GM11168 (cell line): ENCODE data around the gene FAM13A.
"Not testable (repeated sequence)": the region's sequence is repeated elsewhere in the genome, so short reads cannot be mapped to it uniquely, and the experiment has no call there.

Source experiments
- in situ Hi-C: fragments of 300-500 bp; cut with MboI; formaldehyde crosslinking; loops from one replicate; pipeline ENCODE4 v1.12.0; 2022; ENCODE audit warnings: low sequenced_read_pairs; ENCODE audit not compliant: unreplicated experiment

Gene FAM13A

DNA sequence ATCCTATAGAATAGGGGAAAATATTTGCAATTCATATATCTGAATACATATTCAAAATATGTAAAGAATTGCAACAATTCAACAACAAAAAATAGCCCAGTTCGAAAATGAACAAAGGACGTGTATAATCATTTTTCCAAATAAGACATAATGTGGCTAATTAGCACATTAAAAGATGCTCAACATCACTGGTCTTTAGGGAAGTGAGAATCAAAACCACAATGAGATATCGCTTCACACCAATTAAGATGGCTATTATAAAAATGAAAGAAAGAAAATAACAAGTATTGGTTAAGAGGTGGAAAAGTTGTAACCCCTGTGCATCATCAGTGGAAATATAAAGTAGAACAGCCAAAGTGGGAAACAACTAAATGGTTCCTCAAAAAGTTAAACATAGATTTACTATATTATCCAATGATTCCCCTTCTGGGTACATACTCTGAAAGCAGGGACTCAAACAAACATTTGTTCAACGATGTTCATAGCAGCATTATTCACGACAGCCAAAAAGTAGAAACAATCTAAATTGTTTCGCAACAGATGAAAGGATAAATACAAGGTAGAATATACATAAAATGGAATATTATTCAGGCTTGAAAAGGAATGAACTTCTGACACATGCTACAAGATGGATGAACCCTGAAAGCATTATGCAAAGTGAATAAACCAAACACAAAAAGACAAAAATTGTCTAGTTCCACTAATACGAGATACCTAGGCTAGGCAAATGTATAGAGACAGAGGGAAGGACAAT is 12.7 kb downstream of the FAM13A start:
- in situ Hi-C loops, result no loop called here

DNA sequence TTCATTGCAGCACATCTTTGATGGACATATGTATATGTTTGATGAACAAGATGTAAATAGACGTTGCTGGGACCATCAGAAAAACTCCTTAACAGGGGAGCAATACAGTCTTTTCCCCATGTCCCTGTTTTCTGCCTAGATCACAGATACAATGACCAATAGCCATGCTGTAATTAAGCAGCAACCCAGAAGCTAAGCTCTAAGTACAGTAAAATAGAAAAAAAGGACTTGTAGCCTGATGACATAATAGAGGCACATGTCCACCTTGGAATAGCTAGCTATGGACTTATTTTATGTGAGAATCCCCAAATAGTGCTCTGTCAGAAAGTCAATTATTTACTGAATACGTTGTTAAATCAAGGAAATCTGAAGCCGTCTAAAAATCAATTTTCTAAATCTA is 14.9 kb downstream of the FAM13A start:
- in situ Hi-C loops, result no loop called here

DNA sequence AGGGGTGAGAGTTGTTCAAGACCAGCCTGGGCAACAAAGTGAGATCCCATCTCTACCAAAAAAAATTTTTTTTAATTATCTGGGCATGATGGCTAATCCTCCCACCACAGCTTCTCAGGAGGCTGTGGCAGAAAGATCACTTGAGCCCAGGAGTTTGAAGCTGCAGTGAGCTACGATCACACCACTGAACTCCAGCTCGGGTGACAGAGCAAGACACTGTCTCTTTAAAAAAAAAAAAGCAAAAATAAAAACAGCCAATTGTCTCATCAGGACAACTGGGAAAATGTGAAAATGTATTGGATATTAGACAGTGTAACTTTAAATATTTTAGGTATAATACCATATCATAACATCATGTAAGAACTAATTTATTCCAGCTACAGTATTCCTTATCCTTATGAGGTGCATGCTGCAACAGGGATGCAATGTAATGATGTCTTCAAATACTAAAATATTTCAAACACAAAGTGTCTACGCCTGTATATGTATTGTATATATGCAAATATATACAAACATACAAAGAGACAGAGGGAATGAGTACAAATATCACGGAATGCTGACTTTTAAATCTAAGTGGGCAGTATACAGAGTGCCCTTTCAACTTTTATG is 17.2 kb downstream of the FAM13A start:
- in situ Hi-C loops, result no loop called here

DNA sequence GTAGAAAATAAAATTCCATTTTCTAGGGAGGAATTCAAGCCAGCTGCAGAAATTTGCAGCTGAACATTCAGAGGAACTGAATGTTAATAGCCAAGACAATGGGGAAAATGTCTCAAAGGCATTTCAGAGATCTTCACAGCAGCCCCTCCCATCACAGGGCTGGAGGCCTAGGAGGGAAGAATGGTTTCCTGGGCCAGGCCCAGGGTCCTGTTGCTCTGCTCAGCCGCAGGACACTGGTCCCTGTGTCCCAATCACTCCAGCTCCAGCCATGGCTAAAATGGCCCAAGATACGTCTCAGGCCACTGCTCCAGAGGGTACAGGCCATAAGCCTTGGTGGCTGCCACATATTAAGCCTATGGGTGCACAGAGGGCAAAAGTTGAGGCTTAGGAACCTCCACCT is 20.4 kb downstream of the FAM13A start:
- in situ Hi-C loops, result no loop called here

DNA sequence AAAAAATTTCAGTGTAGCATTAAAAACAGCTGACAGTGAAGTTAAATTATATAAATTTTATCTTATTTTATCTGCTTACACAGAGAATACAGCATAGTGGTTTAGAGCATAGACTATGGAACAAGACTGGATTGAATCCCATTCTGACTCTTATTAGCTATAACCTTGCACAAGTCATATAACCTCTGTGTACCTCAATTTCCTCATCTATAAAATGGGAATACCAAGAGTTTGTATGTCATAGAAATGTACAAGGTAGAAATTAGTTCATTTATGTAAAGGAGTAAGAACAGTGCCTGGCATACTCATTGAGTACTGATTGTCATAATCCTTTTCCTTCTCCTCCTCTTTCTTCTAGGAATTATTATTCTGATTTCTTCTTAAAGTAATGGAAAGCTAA is 25.7 kb downstream of the FAM13A start:
- in situ Hi-C loops, result no loop called here

DNA sequence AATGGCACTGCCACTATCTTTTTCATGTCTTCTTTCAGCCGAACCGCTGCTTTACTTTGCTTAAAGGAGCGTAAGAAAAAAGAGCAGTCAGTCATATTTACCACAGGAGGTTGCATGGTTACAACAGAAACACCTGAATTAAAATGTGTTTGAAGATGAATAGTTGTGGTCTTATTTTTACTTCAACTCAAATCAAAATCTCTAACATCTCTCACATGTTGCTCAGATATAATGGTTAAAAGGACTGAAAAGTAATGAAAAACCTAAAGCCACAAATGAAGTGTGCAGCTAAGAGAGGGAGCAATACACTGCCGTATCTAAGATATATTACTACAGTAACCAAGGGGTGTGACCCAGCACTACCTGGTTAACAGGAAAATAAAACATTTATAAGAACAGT is 27.4 kb downstream of the FAM13A start:
- in situ Hi-C loops, result loop anchor here (10.0 kb wide), 2 partner anchors 205 to 495 kb away; no protein-coding TSS in a partner anchor

DNA sequence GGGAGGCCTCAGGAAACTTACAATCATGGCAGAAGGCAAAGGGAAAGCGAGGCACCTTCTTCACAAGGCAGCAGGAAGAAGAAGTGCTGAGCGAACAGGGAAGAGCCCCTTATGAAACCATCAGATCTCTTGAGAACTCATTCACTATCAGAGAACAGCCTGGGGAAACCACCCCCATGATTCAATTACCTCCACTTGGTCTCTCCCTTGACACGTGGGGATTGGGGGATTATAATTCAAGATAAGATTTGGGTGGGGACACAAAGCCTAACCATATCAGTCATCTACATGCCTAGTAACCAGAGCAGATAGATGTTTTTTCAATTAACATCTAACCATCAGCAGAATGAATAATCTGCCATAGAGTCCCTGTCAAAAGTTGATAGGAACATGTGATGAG is 30.4 kb downstream of the FAM13A start:
- in situ Hi-C loops, result loop anchor here (10.0 kb wide), 2 partner anchors 202 to 492 kb away; no protein-coding TSS in a partner anchor

DNA sequence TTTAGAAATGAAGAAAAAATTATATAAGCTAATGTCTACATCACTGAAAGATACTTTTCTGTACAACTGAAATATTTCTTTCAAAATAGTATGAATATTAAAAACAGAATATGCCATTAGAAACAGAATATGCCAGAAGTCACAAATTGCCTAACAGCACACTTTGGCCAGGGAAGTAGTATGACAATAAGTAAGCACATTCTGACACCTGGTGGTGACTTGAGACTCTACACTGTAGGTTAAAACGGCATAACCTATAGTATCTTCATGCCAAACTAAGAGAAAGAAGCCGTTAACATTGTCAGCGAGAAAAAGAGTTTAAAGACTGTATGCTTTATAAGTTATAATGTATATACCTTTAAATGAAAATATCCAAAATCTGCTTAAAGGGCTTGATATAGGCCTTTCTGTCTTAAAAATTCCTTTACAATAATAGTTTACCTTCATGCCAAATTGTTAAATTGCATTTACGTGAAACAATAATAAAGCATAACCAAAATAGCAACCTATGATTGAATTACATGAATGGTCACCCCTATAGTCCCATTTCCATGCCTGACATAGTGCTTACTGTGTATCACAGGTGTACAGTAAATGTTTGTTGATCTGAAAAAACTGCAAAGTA is 32.8 kb downstream of the FAM13A start:
- in situ Hi-C loops, result loop anchor here (10.0 kb wide), 2 partner anchors 199 to 489 kb away; no protein-coding TSS in a partner anchor

DNA sequence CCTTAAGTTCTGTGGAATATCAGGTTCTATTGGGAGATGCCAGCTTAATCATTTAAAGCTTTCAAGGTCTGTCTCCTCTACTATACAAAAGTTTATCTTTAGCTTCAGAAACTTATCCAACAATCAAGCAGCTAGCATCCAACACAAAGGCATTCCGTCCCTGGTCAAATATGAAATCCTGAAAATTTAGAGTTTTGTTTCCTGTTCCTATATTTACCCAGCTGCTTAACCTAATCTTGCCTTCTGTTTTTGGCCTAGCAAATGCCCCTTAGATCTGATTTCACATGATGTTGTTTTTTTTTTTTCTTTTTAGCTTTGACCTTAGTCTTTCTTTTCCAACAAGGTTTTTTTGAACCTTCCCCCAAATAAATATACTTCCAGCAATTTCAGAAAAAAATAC is 33.8 kb downstream of the FAM13A start:
- in situ Hi-C loops, result loop anchor here (10.0 kb wide), 2 partner anchors 198 to 488 kb away; no protein-coding TSS in a partner anchor

DNA sequence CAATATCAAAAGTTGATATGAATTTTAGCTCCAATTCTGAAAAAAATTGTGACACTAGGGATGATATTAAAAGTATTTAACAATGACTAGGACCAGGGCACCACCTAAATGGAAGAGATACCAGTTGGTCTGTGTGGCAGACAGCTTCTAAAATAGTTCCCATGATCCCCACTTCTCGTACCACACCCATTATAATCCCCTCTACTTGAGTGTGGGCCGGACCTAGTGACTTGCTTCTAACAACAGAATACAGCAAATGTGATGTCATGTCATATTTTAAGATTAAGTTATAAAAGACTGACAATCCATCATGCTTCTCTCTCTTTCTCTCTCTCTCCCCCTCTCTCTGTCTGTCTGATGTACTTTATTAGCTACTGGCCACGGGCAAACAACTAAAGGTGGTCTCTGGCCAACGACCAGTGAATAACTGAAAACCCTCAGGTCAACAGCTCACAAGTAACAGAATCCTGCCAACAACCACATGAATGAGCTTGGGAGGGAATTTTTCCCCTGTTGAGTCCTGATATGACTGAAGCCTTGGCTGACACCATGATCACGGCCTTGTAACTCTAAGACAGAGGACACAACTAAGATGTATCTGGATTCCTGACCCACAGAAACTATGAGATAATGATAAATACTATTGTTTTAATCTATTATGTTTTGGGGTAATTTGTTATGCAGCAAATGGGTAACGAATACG is 34.4 kb downstream of the FAM13A start:
- in situ Hi-C loops, result loop anchor here (10.0 kb wide), 2 partner anchors 198 to 488 kb away; no protein-coding TSS in a partner anchor

DNA sequence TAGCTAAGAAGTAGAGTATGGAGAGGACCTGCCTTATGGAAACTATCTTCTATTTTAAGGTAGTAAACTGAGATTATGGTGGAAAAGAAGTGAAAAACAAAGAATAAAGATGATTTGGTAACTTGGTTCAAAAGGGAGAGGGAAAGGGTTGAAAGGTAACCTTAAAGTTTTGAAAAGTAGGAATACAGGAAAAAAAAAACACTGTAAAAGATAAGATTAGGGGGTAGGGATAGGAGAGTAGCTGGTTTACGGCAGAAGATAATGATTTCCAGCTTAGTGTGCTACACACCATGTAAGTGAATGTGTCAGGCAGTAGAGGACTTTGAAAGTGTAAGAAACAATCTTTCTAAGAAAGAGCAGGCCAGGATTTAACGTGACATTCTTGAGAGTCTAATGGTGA is 35.3 kb downstream of the FAM13A start:
- in situ Hi-C loops, result loop anchor here (10.0 kb wide), 2 partner anchors 197 to 487 kb away; no protein-coding TSS in a partner anchor

DNA sequence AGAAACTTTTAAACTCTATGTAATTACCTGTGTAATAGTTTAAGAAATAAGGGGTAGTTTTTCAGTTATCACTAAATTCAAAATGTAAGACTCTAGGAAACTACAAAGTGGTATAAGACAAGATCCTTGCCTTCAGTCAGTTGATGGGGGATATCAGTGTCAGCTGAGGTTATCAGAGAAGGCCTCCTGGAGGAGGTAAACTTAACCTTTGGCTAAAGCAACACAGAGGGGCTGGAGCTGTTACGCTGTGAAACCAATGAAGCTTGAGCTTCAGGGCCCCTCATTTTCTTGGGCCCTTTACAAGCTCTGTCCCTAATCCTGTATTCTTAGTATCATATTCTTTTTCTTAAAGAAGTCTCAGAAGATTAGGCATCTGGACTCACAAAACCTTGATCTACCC is 35.9 kb downstream of the FAM13A start:
- in situ Hi-C loops, result loop anchor here (10.0 kb wide), 2 partner anchors 196 to 486 kb away; no protein-coding TSS in a partner anchor

DNA sequence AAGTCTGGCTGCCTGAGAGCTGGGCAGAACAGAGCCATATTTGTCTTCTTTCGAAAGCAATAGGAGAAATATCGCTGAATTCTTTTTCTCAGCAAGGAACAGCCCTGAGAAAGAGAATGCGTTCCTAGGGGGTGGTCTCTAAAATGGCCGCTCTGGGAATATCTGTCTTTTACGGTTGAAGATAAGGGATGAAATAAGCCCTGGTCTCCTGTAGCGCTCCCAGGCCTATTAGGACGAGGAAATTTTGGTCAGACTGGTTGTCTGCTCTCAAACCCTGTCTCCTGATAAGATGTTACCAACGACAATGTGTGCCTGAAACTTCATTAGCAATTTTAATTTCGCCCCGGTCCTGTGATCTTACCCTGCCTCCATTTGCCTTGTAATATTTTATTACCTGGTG is 42.1 kb downstream of the FAM13A start:
- in situ Hi-C loops, result not testable (repeated sequence)

DNA sequence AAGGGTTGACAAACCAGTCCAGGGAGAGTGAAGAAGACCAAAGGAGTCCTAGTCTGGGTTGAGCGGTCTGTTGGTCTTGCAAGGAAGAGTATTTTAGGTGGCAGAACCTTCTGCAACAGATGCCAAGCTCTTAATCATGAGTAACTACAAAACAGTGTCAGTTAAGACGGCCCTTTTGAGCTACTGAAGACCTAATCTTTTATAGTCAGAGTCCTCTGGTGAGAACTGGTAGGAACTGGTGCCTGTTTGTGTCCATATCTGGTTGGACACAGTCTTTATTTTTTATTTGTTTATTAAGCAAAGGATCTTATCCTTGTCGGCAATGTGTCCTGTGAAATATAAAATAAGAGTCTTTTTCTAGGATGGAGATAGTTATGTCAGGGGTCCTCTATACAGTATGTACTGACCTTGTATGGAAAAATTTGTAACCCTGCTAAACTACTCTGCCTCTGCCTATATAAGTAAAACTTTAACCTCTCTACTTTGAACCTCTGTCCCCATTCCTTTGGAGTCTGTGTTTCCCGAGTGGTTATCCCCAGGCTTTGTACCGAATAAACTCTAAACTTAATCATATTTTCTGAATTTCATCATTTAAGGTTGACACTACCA is 47.1 kb downstream of the FAM13A start:
- in situ Hi-C loops, result no loop called here

DNA sequence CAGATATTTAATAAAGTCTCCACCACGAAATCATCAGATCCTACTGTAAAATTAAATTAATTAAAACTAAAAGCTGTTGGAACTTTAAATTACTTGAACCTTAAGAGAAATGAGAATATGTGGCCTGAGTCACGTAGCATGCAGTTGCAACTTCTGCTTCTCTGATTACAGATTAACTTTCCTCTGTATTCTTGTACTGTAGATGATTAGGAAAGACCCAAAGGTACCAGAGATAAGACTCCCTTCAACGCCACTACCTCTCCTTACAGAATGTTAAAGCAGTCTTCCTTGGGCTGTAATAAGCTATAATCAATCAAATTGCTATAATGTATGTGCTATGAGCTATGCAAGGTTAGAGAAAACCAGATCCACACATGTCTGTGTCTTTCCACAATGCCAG is 47.9 kb downstream of the FAM13A start:
- in situ Hi-C loops, result no loop called here

DNA sequence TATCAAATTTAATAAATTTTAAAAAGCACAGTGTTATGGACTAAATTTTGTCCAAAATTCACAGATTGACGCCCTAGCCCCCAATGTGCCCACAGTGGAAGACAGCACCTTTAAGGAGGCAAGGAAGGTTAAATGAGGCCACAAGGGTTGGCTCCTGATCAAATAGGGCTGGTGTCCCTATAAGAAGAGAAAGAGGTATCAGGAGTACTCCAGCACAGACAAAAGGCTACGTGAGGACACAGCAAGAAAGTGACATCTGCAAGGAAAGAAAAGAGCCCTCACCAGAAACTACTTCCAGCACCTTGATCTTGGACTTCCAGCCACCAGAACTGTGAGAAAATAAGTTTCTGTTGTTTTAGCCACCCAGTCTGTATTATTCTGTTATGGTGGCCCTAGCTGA is 48.8 kb downstream of the FAM13A start:
- in situ Hi-C loops, result no loop called here

DNA sequence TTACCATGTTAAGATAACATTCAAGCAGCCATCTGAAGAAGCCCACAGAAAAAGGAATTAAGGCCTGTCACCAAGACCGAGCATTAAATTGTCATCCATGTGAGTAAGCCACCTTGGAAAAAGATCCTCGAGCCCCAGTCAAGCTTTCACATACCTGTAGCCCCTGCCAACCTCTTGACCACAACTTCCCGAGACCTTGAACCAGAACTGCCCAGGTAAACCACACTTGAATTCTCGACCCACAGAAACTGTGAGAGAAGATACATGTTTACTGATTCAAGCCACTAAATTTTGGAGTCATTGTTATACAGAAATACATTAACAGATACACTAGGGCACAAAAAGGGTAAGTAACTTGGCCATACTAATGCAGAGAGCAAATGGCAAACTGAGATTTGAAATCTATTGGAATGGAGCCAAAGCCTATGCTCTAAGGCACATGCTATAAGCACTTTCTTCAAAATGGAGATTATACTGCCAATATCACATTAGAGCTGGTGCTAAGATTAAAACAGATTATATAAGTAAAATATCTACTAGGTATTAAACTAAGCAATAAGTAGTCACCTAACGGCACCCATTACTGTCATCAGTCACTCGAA is 49.5 kb downstream of the FAM13A start:
- in situ Hi-C loops, result no loop called here

DNA sequence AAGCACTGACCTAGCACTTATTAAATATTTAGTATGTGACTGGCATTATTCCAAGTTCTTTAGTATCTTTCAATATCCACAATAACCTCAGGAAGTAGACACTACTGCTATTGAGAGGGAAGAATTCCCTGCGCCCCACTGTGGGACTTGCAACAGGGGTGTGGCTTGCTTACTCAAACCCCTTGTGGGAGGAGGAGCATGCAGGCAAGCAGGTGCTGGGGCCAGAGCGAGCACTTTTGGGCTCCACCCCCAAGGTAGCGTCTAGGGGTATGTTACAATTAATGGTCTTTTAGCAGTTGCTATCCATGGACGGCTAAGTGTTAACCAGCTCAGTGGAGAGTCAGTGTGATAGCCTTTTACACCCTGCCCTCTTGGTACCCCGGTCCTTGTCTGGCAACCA is 50.7 kb downstream of the FAM13A start:
- in situ Hi-C loops, result no loop called here

DNA sequence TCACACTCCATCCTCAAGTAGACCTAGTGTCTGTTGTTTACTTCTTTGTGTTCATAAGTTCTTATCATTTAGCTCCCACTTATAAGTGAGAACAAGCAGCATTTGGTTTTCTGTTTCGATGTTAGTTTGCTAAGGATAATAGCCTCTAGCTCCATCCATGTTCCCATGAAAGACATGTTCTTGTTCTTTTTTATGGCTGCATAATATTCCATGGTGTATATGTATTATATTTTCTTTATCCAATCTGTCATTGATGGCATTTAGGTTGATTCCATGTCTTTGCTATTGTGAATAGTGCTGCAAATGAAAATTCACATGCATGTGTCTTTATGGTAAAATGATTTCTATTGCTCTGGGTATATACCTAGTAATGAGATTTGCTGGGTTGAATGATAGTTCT is 51.9 kb downstream of the FAM13A start:
- in situ Hi-C loops, result not testable (repeated sequence)
